SJSA1 (cell line): ENCODE results near the gene U2SURP. TPM values are rescaled to one million over a fixed set of nuclear protein-coding genes. Genes with fewer than 3 reads are reported as not detected.

Source experiments
- DNase-seq, 2 experiments: peaks; one replicate each; pipeline ENCODE4 v3.0.0-alpha.2; 2015 to 2020; ENCODE audit warnings: low spot score in 2 of 2, low read depth in 1 of 2
- H3K27ac ChIP-seq: fragments of 250-450 bp; sonication (Bioruptor Pico); 2 replicates; pipeline ENCODE4 v1.5.1; 2020; ENCODE audit warnings: mild to moderate bottlenecking, moderate library complexity
- H3K27me3 ChIP-seq: fragments of 250-450 bp; sonication (Bioruptor Pico); replicated peaks from 2 replicates; pipeline ENCODE4 v1.5.1; 2020; ENCODE audit warnings: mild to moderate bottlenecking, moderate library complexity
- H3K36me3 ChIP-seq: fragments of 250-450 bp; sonication (Bioruptor Pico); 2 replicates; pipeline ENCODE4 v1.5.1; 2020; ENCODE audit warnings: mild to moderate bottlenecking
- H3K4me1 ChIP-seq: fragments of 250-450 bp; sonication (Bioruptor Pico); replicated peaks from 2 replicates; pipeline ENCODE4 v1.6.1; 2021; ENCODE audit warnings: mild to moderate bottlenecking
- H3K4me3 ChIP-seq: fragments of 250-450 bp; sonication (Bioruptor Pico); 2 replicates; pipeline ENCODE4 v1.5.1; 2020; ENCODE audit warnings: mild to moderate bottlenecking
- H3K9me3 ChIP-seq: fragments of 250-450 bp; sonication (Bioruptor Pico); replicated peaks from 2 replicates; pipeline ENCODE4 v1.5.1; 2020; ENCODE audit warnings: mild to moderate bottlenecking
- total RNA-seq: library from RNA; depleted of rRNA; stranded (reverse); fragments of >200 nt; shearing (Covaris generic); gene quantifications from 2 replicates; pipeline ENCODE4 v1.2.3, GENCODE V29; 2014; rRNA removed

U2SURP gene
- total RNA-seq, 1 experiment from 2014 or later, result 76.0 TPM

DNA sequence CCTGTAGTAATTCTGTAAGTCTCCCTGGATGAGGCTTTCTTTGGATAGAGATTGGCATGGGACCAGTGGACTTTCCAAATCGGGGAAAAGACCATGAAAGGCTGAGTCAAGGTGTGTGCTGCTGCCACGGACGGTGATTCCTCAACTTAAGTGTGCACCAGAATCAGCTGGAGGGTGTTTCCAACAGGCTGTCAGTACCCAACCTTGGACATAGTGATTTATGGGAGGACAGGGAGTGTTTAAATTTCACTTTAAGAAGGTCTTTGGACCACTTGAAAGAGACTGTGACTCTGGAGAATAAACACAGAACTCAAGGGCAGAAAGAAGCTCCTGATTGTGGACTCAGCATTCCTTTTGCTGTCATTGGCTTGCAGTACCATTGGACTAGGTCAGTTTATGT is 97.8 kb downstream of the U2SURP start:
- no peaks in the 10 kb centered on the region for H3K9me3 ChIP-seq
- H3K27ac ChIP-seq, result no peak overlapping the region
- no peak for DNase-seq
- H3K4me3 ChIP-seq, result no peak overlapping the region
- H3K36me3 ChIP-seq, result no peaks in the 10 kb centered on the region
- peaks cover 3% of the 10 kb centered on the region for H3K27me3 ChIP-seq
- H3K4me1 ChIP-seq, result no peaks in the 10 kb centered on the region

DNA sequence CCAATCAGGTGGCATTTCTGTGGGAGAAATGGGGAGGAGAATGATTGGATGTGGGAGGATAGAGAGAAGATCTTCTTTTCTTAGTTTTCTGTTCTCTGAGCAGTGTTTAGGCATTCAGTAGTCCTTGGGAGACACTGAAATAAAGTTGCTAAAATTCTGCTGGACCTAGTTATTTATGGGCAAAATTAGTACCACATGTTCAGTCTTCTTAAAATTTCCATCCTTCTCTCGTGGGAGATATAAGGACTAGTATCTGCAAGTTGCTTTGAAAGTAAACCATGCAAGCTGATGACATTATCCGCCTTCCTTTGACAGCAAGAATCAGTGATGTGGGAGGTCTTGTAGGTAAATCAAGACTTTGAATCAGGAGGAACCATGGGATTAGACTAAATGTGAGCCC is 98.3 kb downstream of the U2SURP start:
- Histone ChIP-seq H3K4me3 (no peak overlapping the region), H3K9me3 (no peaks in the 10 kb centered on the region), H3K36me3 (no peaks in the 10 kb centered on the region), H3K4me1 (no peaks in the 10 kb centered on the region), H3K27me3 (peaks cover 3% of the 10 kb centered on the region), H3K27ac (no peak overlapping the region)
- DNase-seq, result no peak

DNA sequence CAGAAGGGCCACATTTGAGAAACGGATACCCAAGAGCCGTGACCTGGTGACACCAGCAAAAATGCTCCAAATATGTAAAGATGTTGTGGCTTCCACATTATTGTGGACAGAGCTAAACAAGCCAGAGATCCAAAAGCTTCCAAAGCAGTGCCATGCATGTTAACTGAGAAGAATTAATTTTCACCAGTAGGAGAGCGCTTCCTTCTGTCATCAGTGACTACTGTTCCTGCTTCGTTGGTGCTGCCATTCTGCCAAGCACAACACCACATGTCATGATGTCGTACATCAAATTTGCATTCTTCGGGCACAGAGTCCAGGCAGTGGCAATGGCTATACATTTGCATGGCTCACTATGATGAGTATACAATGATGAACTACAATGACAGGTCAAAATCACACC is 99.1 kb downstream of the U2SURP start:
- peaks cover 3% of the 10 kb centered on the region for H3K27me3 ChIP-seq
- H3K9me3 ChIP-seq, result no peaks in the 10 kb centered on the region
- no peaks in the 10 kb centered on the region for H3K36me3 ChIP-seq
- H3K27ac ChIP-seq, result no peak overlapping the region
- no peak for DNase-seq
- H3K4me1 ChIP-seq, result no peaks in the 10 kb centered on the region
- H3K4me3 ChIP-seq, result no peak overlapping the region

DNA sequence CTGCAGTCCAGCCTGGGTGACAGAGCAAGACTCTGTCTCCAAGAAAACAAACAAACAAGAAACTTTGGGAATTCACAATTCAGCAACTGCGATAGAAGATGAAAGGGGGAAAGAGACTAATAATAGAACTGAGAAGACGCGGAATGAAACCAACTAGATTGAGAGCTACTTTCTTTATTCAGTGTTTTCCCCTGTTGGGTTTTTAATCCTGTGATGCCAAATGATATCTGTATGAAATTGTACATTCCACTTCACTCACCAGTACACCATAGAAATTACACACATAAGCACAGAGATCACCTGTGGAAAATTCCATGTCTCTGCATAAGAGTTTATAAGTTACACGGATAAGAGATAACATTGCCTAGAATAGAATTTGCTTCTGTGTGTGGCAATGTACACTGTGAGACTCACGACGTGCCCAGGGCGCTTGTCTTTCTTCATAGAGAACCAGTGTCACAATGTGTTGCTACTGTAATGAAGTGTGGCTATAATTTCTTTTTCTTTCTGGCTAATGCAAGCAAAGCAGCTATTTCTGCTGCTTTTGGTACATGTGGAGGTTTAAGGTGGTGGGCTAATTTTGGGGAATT is 100.5 kb downstream of the U2SURP start:
- Histone ChIP-seq H3K27ac (no peak overlapping the region), H3K4me1 (no peaks in the 10 kb centered on the region), H3K9me3 (no peaks in the 10 kb centered on the region), H3K4me3 (no peak overlapping the region), H3K27me3 (peaks cover 3% of the 10 kb centered on the region), H3K36me3 (no peaks in the 10 kb centered on the region)
- no peak for DNase-seq

DNA sequence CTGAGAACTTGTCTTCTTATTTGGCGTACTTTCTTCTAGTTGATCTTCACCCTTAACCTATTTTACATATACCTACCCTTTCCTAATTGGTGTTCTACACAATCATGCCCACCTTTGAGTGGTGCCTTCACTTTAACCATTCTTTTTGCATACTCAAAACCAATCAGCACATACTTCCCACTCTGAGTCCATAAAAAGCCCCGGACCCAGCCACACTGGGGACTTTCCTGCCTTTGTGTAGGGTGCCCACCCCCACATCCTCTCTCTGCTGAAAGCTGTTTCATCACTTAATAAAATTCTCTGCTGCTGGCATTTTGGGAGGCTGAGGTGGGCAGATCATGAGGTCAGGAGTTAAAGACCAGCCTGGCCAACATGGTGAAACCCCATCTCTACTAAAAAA is 102.3 kb downstream of the U2SURP start:
- Histone ChIP-seq H3K27ac (no peak overlapping the region), H3K36me3 (no peaks in the 10 kb centered on the region), H3K27me3 (peaks cover 3% of the 10 kb centered on the region; the same call in 1 of the 2 replicates), H3K4me3 (no peak overlapping the region), H3K4me1 (no peaks in the 10 kb centered on the region), H3K9me3 (no peaks in the 10 kb centered on the region)
- DNase-seq, result no peak

DNA sequence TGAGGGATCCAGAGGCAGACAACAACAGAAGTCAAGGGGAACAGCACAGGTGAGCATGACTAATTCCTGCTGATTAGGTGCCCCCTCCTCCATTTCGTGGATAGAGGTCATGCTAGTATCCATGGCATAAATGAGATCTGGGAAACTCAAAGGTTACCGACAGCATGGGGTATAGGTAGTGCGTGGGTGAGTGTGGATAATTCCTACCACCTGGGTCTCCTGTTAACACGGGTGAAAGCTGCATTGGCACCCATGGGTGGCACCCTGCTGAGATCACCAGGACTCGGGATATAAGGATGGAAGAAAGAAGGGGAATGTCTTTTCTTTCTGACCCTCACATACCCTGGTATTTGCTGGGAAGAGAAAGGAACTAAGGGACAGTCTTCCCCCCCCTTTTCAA is 103.8 kb downstream of the U2SURP start:
- no peak for DNase-seq
- 0 out of 2 replicates have a peak, but pooled peaks cover 1% of the 10 kb centered on the region for H3K27me3 ChIP-seq
- no peaks in the 10 kb centered on the region for H3K9me3 ChIP-seq
- H3K4me1 ChIP-seq, result no peaks in the 10 kb centered on the region
- H3K36me3 ChIP-seq, result no peaks in the 10 kb centered on the region
- no peak overlapping the region for H3K27ac ChIP-seq
- no peak overlapping the region for H3K4me3 ChIP-seq

DNA sequence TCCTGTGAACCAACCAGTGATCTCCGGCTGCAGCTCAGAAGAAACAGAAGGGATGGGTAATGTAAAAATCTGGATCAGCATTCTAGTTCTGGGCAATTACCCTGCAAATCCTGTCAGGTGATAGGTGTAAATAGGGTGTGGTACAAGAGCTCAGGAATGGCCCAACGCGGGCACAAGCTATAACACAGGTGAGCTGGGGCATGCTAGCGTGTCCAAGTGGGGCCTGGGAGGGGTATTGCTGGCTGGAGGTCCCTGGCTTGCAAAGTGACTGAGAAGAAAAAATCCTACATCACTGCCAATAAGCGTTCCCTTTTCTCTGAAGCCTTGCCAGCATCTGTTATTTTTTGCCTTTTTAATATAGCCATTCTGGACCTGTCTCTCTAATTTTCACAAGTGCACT is 108.5 kb downstream of the U2SURP start:
- no peaks in the 10 kb centered on the region for H3K4me1 ChIP-seq
- no peaks in the 10 kb centered on the region for H3K36me3 ChIP-seq
- H3K9me3 ChIP-seq, result no peaks in the 10 kb centered on the region
- DNase-seq, result no peak
- H3K27me3 ChIP-seq, result no peaks in the 10 kb centered on the region
- H3K4me3 ChIP-seq, result no peak overlapping the region
- H3K27ac ChIP-seq, result no peak overlapping the region

Other genes with a start within 250 kb of the U2SURP start
- 0.26 TPM in 1 of 2 replicates, not detected in the other for gene PCOLCE2, start 112.5 kb upstream of the U2SURP start, total RNA-seq
- not detected in 2 replicates for gene PAQR9, start 37.9 kb upstream of the U2SURP start, total RNA-seq
- gene CHST2, start 118.2 kb downstream of the U2SURP start, total RNA-seq, result 6.4 and 9.2 TPM in 2 replicates